Gastrocnemius medialis (tissue), 4 donors: ENCODE results near the gene ANTXR2.

Experiments
- POLR2A ChIP-seq, 2 donors: fragments of 450-650 bp; IDR thresholded peaks; one replicate each; pipeline ENCODE4 v1.6.1; 2017; ENCODE audit warnings: antibody characterized with exemption in 2 of 2, mild to moderate bottlenecking in 2 of 2, moderate library complexity in 2 of 2
- TF ChIP-seq, protein P1 (sequence below), 5 experiments: fragments of 450-650 bp in 3 of 5; fragments of 200-600 bp in 2 of 5; sonication (generic) in 2 of 5; IDR thresholded peaks in 4 of 5; conservative IDR thresholded peaks in 1 of 5; 1 replicate in 4 of 5; 2 replicates in 1 of 5; pipeline ENCODE4 v1.5.1; 2016 to 2019; ENCODE audit warnings: antibody characterized with exemption in 5 of 5, mild to moderate bottlenecking in 3 of 5, moderate library complexity in 3 of 5

- TF ChIP-seq, protein P1, sequence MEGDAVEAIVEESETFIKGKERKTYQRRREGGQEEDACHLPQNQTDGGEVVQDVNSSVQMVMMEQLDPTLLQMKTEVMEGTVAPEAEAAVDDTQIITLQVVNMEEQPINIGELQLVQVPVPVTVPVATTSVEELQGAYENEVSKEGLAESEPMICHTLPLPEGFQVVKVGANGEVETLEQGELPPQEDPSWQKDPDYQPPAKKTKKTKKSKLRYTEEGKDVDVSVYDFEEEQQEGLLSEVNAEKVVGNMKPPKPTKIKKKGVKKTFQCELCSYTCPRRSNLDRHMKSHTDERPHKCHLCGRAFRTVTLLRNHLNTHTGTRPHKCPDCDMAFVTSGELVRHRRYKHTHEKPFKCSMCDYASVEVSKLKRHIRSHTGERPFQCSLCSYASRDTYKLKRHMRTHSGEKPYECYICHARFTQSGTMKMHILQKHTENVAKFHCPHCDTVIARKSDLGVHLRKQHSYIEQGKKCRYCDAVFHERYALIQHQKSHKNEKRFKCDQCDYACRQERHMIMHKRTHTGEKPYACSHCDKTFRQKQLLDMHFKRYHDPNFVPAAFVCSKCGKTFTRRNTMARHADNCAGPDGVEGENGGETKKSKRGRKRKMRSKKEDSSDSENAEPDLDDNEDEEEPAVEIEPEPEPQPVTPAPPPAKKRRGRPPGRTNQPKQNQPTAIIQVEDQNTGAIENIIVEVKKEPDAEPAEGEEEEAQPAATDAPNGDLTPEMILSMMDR (IDR thresholded peaks at IDR 0.05 in 4 of 5, conservative IDR thresholded peaks at IDR 0.05 in 1 of 5), result no peak
- no peak for TF ChIP-seq POLR2A (IDR thresholded peaks at IDR 0.05)
Measured at GRCh38 chr4:80098635-80099034, 25.6 kb upstream of the ANTXR2 start.
